Panc1 (cell line): ENCODE data around the gene ADCY9. TPM values are rescaled to one million over a fixed set of nuclear protein-coding genes. Genes with fewer than 3 reads are reported as not detected.

Experiments used
- ATAC-seq: fragments of 200-7000 bp; cut with Tn5 transposase; 2 replicates; pipeline ENCODE4 v1.9.1; 2020; ENCODE audit warnings: mild to moderate bottlenecking, moderate library complexity
- BruUV-seq: library from RNA; stranded (reverse); fragments of 400-500 nt; replicated peaks from 2 replicates; lab custom pipeline; 2021; lab: Mats Ljungman, UMichigan
- CTCF ChIA-PET: fragments of 300-600 bp; sonication (Branson Sonifier 250); formaldehyde crosslinking; loops from one replicate; lab custom pipeline; 2022; ENCODE audit warnings: antibody characterized with exemption; lab: Charles Lee
- POLR2A ChIA-PET: fragments of 300-600 bp; sonication (Branson Sonifier 250); formaldehyde crosslinking; loops from one replicate; lab custom pipeline; 2022; ENCODE audit warnings: antibody characterized with exemption; lab: Charles Lee
- DNase-seq: peaks from one replicate; pipeline ENCODE4 v3.0.0-alpha.2; 2010; ENCODE audit warnings: low read depth, low spot score
- H3K27ac ChIP-seq: 2 replicates; pipeline ENCODE4 v1.5.1; 2011; ENCODE audit warnings: mild to moderate bottlenecking, low read length, inconsistent platforms
- H3K27me3 ChIP-seq: fragments of 200-500 bp; sonication (Bioruptor generic); 2 replicates; pipeline ENCODE4 v1.6.0; 2014; ENCODE audit warnings: low read length, inconsistent platforms; ENCODE audit not compliant: control insufficient read depth, insufficient read depth
- H3K36me3 ChIP-seq: fragments of 200-500 bp; sonication (Bioruptor generic); 2 replicates; pipeline ENCODE4 v1.5.1; 2014; ENCODE audit warnings: inconsistent platforms, mild to moderate bottlenecking, low read length, moderate library complexity; ENCODE audit not compliant: control insufficient read depth, insufficient read depth
- H3K4me1 ChIP-seq: 2 replicates; pipeline ENCODE4 v1.5.1; 2011; ENCODE audit warnings: inconsistent platforms, mild to moderate bottlenecking, low read length, moderate library complexity; ENCODE audit not compliant: control insufficient read depth, insufficient read depth
- H3K4me3 ChIP-seq, 2 experiments: 2 replicates each; pipeline ENCODE4 v1.5.1; 2011 to 2012; ENCODE audit warnings: low read depth in 2 of 2, low read length in 2 of 2, mild to moderate bottlenecking in 2 of 2, inconsistent platforms in 1 of 2, moderate library complexity in 1 of 2
- H3K9me3 ChIP-seq: fragments of 200-500 bp; sonication (Bioruptor generic); 2 replicates; pipeline ENCODE4 v1.5.1; 2014; ENCODE audit warnings: low read depth, mild to moderate bottlenecking, inconsistent platforms, low read length, moderate library complexity; ENCODE audit not compliant: control insufficient read depth, insufficient read depth
- POLR2AphosphoS5 ChIP-seq: IDR thresholded peaks from 2 replicates; pipeline ENCODE4 v1.6.1; 2012; ENCODE audit warnings: mild to moderate bottlenecking, low read depth, low read length, moderate library complexity
- SIN3A ChIP-seq: IDR thresholded peaks from 2 replicates; pipeline ENCODE4 v1.6.1; 2012; ENCODE audit warnings: low read depth, mild to moderate bottlenecking, low read length, moderate library complexity, borderline replicate concordance; ENCODE audit not compliant: insufficient read depth
- TCF7L2 ChIP-seq: IDR thresholded peaks from 2 replicates; pipeline ENCODE4 v1.6.1; 2011; ENCODE audit warnings: mild to moderate bottlenecking, low read depth, low read length, inconsistent platforms
- in situ Hi-C: cut with HindIII; loops from 2 replicates; pipeline ENCODE4 v1.10.0; 2016; ENCODE audit warnings: low sequenced_read_pairs, low pct_unique_long_range_greater_than_20kb
- intact Hi-C: fragments of 100-400 bp; cut with micrococcal nuclease; formaldehyde crosslinking; loops from one replicate; pipeline ENCODE4 v1.10.0; 2022; ENCODE audit not compliant: unreplicated experiment
- total RNA-seq: library from RNA; stranded (reverse); gene quantifications from one replicate; pipeline ENCODE4 v1.2.1, GENCODE V29; 2021; ENCODE audit not compliant: unreplicated experiment
- TF ChIP-seq, protein P1 (sequence below): fragments of 450-650 bp; IDR thresholded peaks from 2 replicates; pipeline ENCODE4 v1.5.1; 2017; ENCODE audit warnings: mild to moderate bottlenecking
- TF ChIP-seq, protein P2 (sequence below), 2 experiments: IDR thresholded peaks; 2 replicates each; pipeline ENCODE4 v1.6.1; 2011 to 2012; ENCODE audit warnings: low read depth in 2 of 2, control low read depth in 1 of 2, low read length in 1 of 2, mild to moderate bottlenecking in 1 of 2, moderate library complexity in 1 of 2; ENCODE audit not compliant: insufficient read depth in 1 of 2

ADCY9 gene
- total RNA-seq, 1 experiment from 2014 or later = 29.8 TPM

DNA sequence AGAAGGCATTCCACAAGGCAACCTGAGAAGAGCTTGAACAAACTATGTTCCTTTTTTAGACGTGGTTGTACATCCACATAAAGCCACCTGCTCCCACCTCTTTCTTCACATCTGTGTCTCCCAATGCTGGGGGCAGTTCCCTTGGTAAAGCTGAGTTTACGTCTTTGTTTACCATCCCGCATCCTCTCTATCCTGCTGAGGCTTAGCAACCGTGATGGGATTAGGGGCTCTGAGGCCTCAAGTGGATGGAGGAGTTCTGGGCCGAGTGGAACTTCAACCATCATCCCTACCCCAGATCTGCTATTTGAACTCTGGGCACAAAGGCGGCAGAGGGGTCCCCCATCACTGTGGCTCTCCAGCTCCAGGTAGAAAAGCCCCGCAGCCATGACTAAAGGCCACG lies 141.5 kb downstream of the ADCY9 start:
- DNase-seq = no peak

DNA sequence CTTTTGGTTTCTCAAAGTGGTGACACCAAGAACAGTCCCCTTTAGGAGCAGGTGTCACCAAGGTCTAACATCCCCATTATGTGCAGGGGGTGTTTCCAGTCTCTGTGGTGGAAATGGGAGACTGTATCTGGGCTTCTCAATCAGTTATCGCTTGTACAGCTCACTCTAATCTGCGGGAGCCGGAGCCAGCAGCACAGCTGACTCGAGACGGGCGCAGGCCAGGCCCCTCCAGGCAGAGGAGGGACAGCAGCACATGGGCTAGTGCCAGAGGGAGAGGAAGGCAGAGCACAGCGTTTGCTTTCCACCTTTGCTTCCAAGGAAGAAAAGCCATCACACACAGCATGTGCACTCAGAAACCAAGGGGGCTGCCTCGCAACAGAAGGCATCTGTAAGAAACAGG lies 144.5 kb downstream of the ADCY9 start:
- Histone ChIP-seq H3K36me3 (no peaks in the 10 kb centered on the region), H3K4me1 (no peaks in the 10 kb centered on the region), H3K4me3 (no peak overlapping the region), H3K27ac (no peak overlapping the region), H3K27me3 (no peaks in the 10 kb centered on the region), H3K9me3 (no peaks in the 10 kb centered on the region)
- no peak for DNase-seq
- BruUV-seq = no TSS peak
- ChIA-PET CTCF (no interaction called here), POLR2A (no interaction called here)
- TF ChIP-seq, protein P1, sequence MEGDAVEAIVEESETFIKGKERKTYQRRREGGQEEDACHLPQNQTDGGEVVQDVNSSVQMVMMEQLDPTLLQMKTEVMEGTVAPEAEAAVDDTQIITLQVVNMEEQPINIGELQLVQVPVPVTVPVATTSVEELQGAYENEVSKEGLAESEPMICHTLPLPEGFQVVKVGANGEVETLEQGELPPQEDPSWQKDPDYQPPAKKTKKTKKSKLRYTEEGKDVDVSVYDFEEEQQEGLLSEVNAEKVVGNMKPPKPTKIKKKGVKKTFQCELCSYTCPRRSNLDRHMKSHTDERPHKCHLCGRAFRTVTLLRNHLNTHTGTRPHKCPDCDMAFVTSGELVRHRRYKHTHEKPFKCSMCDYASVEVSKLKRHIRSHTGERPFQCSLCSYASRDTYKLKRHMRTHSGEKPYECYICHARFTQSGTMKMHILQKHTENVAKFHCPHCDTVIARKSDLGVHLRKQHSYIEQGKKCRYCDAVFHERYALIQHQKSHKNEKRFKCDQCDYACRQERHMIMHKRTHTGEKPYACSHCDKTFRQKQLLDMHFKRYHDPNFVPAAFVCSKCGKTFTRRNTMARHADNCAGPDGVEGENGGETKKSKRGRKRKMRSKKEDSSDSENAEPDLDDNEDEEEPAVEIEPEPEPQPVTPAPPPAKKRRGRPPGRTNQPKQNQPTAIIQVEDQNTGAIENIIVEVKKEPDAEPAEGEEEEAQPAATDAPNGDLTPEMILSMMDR = no peak
- TF ChIP-seq SIN3A = no peak
- TF ChIP-seq, protein P2, sequence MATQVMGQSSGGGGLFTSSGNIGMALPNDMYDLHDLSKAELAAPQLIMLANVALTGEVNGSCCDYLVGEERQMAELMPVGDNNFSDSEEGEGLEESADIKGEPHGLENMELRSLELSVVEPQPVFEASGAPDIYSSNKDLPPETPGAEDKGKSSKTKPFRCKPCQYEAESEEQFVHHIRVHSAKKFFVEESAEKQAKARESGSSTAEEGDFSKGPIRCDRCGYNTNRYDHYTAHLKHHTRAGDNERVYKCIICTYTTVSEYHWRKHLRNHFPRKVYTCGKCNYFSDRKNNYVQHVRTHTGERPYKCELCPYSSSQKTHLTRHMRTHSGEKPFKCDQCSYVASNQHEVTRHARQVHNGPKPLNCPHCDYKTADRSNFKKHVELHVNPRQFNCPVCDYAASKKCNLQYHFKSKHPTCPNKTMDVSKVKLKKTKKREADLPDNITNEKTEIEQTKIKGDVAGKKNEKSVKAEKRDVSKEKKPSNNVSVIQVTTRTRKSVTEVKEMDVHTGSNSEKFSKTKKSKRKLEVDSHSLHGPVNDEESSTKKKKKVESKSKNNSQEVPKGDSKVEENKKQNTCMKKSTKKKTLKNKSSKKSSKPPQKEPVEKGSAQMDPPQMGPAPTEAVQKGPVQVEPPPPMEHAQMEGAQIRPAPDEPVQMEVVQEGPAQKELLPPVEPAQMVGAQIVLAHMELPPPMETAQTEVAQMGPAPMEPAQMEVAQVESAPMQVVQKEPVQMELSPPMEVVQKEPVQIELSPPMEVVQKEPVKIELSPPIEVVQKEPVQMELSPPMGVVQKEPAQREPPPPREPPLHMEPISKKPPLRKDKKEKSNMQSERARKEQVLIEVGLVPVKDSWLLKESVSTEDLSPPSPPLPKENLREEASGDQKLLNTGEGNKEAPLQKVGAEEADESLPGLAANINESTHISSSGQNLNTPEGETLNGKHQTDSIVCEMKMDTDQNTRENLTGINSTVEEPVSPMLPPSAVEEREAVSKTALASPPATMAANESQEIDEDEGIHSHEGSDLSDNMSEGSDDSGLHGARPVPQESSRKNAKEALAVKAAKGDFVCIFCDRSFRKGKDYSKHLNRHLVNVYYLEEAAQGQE (IDR thresholded peaks at IDR 0.05; ENCODE audit: insufficient read depth in 1 of 2, low read depth in 2 of 2, low read length in 1 of 2) = no peak
- no peak for TF ChIP-seq POLR2AphosphoS5
- no peak for TF ChIP-seq TCF7L2
- no peak for ATAC-seq
- intact Hi-C loops (no loop called here), in situ Hi-C loops (no loop called here)

More for the DNA sequence above, 141.5 kb downstream of the ADCY9 start:
- Histone ChIP-seq H3K9me3 (no peaks in the 10 kb centered on the region), H3K27me3 (no peaks in the 10 kb centered on the region), H3K27ac (no peak overlapping the region), H3K4me3 (no peak overlapping the region), H3K4me1 (no peaks in the 10 kb centered on the region), H3K36me3 (no peaks in the 10 kb centered on the region)
- BruUV-seq = no TSS peak
- ChIA-PET POLR2A (no interaction called here), CTCF (no interaction called here)
- TF ChIP-seq, protein P1 = no peak
- ATAC-seq = no peak
- intact Hi-C loops = no loop called here
- in situ Hi-C loops = no loop called here
